Right cardiac atrium (tissue), 5 donors: ENCODE data around the gene PDP2. TPM values are rescaled to one million over a fixed set of nuclear protein-coding genes. Genes with fewer than 3 reads are reported as not detected.

Experiments used
- ATAC-seq, 2 donors: fragments of 200-7000 bp; cut with Tn5 transposase; one replicate each; pipeline versions ENCODE4 v1.8.0 to v1.9.1; 2020; ENCODE audit warnings: moderate library complexity in 2 of 2, mild to moderate bottlenecking in 1 of 2
- DNase-seq, 3 donors: peaks; one replicate each; pipeline ENCODE4 v3.0.0-alpha.2; 2020
- H3K27ac ChIP-seq: one replicate; pipeline ENCODE4 v1.5.1; 2013; ENCODE audit warnings: mild to moderate bottlenecking, low read length, control low read depth, moderate library complexity
- H3K27me3 ChIP-seq: one replicate; pipeline ENCODE4 v1.6.1; 2013; ENCODE audit not compliant: control insufficient read depth, insufficient read depth
- H3K4me1 ChIP-seq: one replicate; pipeline ENCODE4 v1.6.1; 2013; ENCODE audit warnings: low read length; ENCODE audit not compliant: control insufficient read depth, insufficient read depth
- H3K4me3 ChIP-seq: one replicate; pipeline ENCODE4 v1.5.1; 2013; ENCODE audit warnings: low read length, control low read depth
- H3K9me3 ChIP-seq: one replicate; pipeline ENCODE4 v1.6.1; 2013; ENCODE audit warnings: low read length; ENCODE audit not compliant: control insufficient read depth
- WGBS: extraction: QIAGEN DNeasy Blood & Tissue Kit; methylation state at CpG from one replicate; pipeline ENCODE4 v1.1.7; 2013; 5-methylcytosine and 5-hydroxymethylcytosine counted together
- intact Hi-C, 4 donors: fragments of 100-400 bp; cut with DNase I; formaldehyde crosslinking; loops; one replicate each; pipeline versions ENCODE4 v1.11.0 to v1.14.0; 2022 to 2023
- long read RNA-seq, 4 donors: library from polyadenylated mRNA; unstranded; transcript quantifications; one replicate each; pipeline ENCODE4 v2.0.0, GENCODE V29; 2020 to 2021
- polyA plus RNA-seq: library from polyadenylated mRNA; stranded (reverse); fragments of 200-250 nt; gene quantifications from one replicate; pipeline ENCODE4 v1.2.3, GENCODE V29; 2013
- total RNA-seq, 4 donors: library from RNA; stranded (reverse); fragmentation: NEBNext Ultra II Directional; extraction: Animal tissue kit (Norgen Biotek cat#: 25700); gene quantifications; one replicate each; pipeline ENCODE4 v1.2.1, GENCODE V29; 2021
- donor health status: healthy with polysubstance abuse.
- donor health status: DM: no; HTN: yes; CAD: no.
- donor health status: DM: no; HTN: no; CAD: no.
- donor health status: DM: no; HTN: yes; CAD: no; lungs with severe emphysema.
- donor health status: DM: yes; HTN: yes; CAD: no.

The PDP2 gene
- total RNA-seq: 1 to 10 TPM; 3.8 to 4.4 (median 4.1) TPM
- polyA plus RNA-seq: 2.1 TPM
- long read RNA-seq, donor 1, full-length matches to known transcripts: 2 of 4 reads
- long read RNA-seq, donor 1, partial matches to known transcripts: 0 of 4 reads
- long read RNA-seq, donor 1, other reads (novel, unspliced or antisense): 2 of 4 reads
- long read RNA-seq, donor 2: 0 reads
- long read RNA-seq, donor 3, full-length matches to known transcripts: 5 of 10 reads
- long read RNA-seq, donor 3, partial matches to known transcripts: 4 of 10 reads
- long read RNA-seq, donor 3, other reads (novel, unspliced or antisense): 1 of 10 reads
- long read RNA-seq, donor 4, partial matches to known transcripts: 1 of 1 reads
- long read RNA-seq, donor 4, other reads (novel, unspliced or antisense): 0 of 1 reads

- peak; percentile 95 to 98 (median 97) for DNase-seq
- no peaks in the 10 kb centered on the region for H3K9me3 ChIP-seq
- ATAC-seq: peak; percentile 98 to 99
- H3K4me1 ChIP-seq: no peaks in the 10 kb centered on the region
- under 1% methylated on average over 58 of the region's 58 CpGs for WGBS
- intact Hi-C loops: no loop called here
- peak within 1 kb of the TSS; percentile 6 for H3K27ac ChIP-seq
- peak within 1 kb of the TSS; percentile 67 for H3K4me3 ChIP-seq
- H3K27me3 ChIP-seq: no peaks in the 10 kb centered on the region
Measured at GRCh38 chr16:66880288-66881013, at the start of gene PDP2. PDP2 (plus strand) TSS chr16:66880515; CDS start chr16:66884285, 3,770 bp downstream.

GRCh38 chr16:66832190-66832589 is 48.1 kb upstream of the PDP2 start:
- 81% methylated on average over 3 of the region's 3 CpGs for WGBS
- intact Hi-C loops: loop anchor here in 1 of 4 donors (5.0 kb wide), 1 partner anchor 35 kb away; no protein-coding TSS in a partner anchor
- Histone ChIP-seq H3K4me3 (no peak overlapping the region), H3K27me3 (no peaks in the 10 kb centered on the region), H3K27ac (no peak overlapping the region), H3K9me3 (no peaks in the 10 kb centered on the region), H3K4me1 (no peaks in the 10 kb centered on the region)
- no peak for ATAC-seq
- no peak for DNase-seq

- H3K4me1 ChIP-seq: no peaks in the 10 kb centered on the region
- WGBS: 81% methylated on average over 7 of the region's 7 CpGs
- H3K9me3 ChIP-seq: no peaks in the 10 kb centered on the region
- intact Hi-C loops: loop anchor here in 1 of 4 donors (5.0 kb wide), 1 partner anchor 35 kb away; no protein-coding TSS in a partner anchor
- no peaks in the 10 kb centered on the region for H3K27me3 ChIP-seq
- no peak overlapping the region for H3K4me3 ChIP-seq
- no peak overlapping the region for H3K27ac ChIP-seq
- ATAC-seq: no peak
- no peak for DNase-seq
Measured at GRCh38 chr16:66832661-66833305, 47.5 kb upstream of the PDP2 start.

GRCh38 chr16:66834746-66835145 is 45.6 kb upstream of the PDP2 start:
- H3K27ac ChIP-seq: no peak overlapping the region
- H3K4me1 ChIP-seq: no peaks in the 10 kb centered on the region
- DNase-seq (no peak), ATAC-seq (no peak)
- H3K4me3 ChIP-seq: no peak overlapping the region
- intact Hi-C loops: loop anchor here in 1 of 4 donors (5.0 kb wide), 1 partner anchor 33 kb away; no protein-coding TSS in a partner anchor
- H3K27me3 ChIP-seq: no peaks in the 10 kb centered on the region
- WGBS: 86% methylated on average over 5 of the region's 5 CpGs
- H3K9me3 ChIP-seq: no peaks in the 10 kb centered on the region

- no peaks in the 10 kb centered on the region for H3K9me3 ChIP-seq
- no peaks in the 10 kb centered on the region for H3K27me3 ChIP-seq
- DNase-seq: no peak
- intact Hi-C loops: no loop called here
- no peak overlapping the region for H3K4me3 ChIP-seq
- H3K27ac ChIP-seq: no peak overlapping the region
- 49% methylated on average over 3 of the region's 3 CpGs for WGBS
- H3K4me1 ChIP-seq: no peaks in the 10 kb centered on the region
- no peak for ATAC-seq
Measured at GRCh38 chr16:66840883-66841282, 39.4 kb upstream of the PDP2 start.

- no peaks in the 10 kb centered on the region for H3K27me3 ChIP-seq
- H3K4me3 ChIP-seq: no peak overlapping the region
- ATAC-seq (no peak), DNase-seq (no peak)
- intact Hi-C loops: no loop called here
- no peaks in the 10 kb centered on the region for H3K9me3 ChIP-seq
- 89% methylated on average over 4 of the region's 4 CpGs for WGBS
- no peaks in the 10 kb centered on the region for H3K4me1 ChIP-seq
- no peak overlapping the region for H3K27ac ChIP-seq
Measured at GRCh38 chr16:66841366-66841765, 38.9 kb upstream of the PDP2 start.

GRCh38 chr16:66842765-66843164 is 37.5 kb upstream of the PDP2 start:
- Histone ChIP-seq H3K4me3 (no peak overlapping the region), H3K4me1 (no peaks in the 10 kb centered on the region), H3K9me3 (no peaks in the 10 kb centered on the region), H3K27ac (no peak overlapping the region), H3K27me3 (no peaks in the 10 kb centered on the region)
- WGBS: 63% methylated on average over 7 of the region's 7 CpGs
- DNase-seq: no peak
- no peak for ATAC-seq
- intact Hi-C loops: no loop called here

GRCh38 chr16:66843191-66843590 is 37.1 kb upstream of the PDP2 start:
- Histone ChIP-seq H3K4me3 (no peak overlapping the region), H3K4me1 (no peaks in the 10 kb centered on the region), H3K27ac (no peak overlapping the region), H3K27me3 (no peaks in the 10 kb centered on the region), H3K9me3 (no peaks in the 10 kb centered on the region)
- no peak for DNase-seq
- intact Hi-C loops: no loop called here
- 98% methylated on average over 2 of the region's 2 CpGs for WGBS
- no peak for ATAC-seq

GRCh38 chr16:66844009-66844341 is 36.3 kb upstream of the PDP2 start:
- Histone ChIP-seq H3K9me3 (no peaks in the 10 kb centered on the region), H3K27me3 (no peaks in the 10 kb centered on the region), H3K4me1 (no peaks in the 10 kb centered on the region), H3K27ac (no peak overlapping the region), H3K4me3 (peak overlapping the region; percentile 40)
- peak in 1 of 3 donors; percentile 68 for DNase-seq
- WGBS: 17% methylated on average over 14 of the region's 14 CpGs
- intact Hi-C loops: no loop called here
- peak in 1 of 2 donors; percentile 30 for ATAC-seq

- DNase-seq: peak in 1 of 3 donors; percentile 64
- under 1% methylated on average over 79 of the region's 79 CpGs for WGBS
- Histone ChIP-seq H3K9me3 (no peaks in the 10 kb centered on the region), H3K4me1 (no peaks in the 10 kb centered on the region), H3K27me3 (no peaks in the 10 kb centered on the region), H3K4me3 (peak within 1 kb of the TSS; percentile 40), H3K27ac (no peak within 1 kb of the TSS)
- peak; percentile 19 to 51 for ATAC-seq
- intact Hi-C loops: no loop called here
Measured at GRCh38 chr16:66844342-66845079, 35.8 kb upstream of the PDP2 start, which contains the start of gene CA7. CA7 (plus strand) TSS chr16:66844414; CDS start chr16:66844488, 74 bp downstream.
